Immature natural killer cell (primary cell): ENCODE data around the gene INA. TPM values are rescaled to one million over a fixed set of nuclear protein-coding genes. Genes with fewer than 3 reads are reported as not detected.
"Not testable (repeated sequence)": the region's sequence is repeated elsewhere in the genome, so short reads cannot be mapped to it uniquely, and the experiment has no call there.

ENCODE experiments used
- DNase-seq, 3 donors: peaks; one replicate each; pipeline ENCODE4 v3.0.0; 2022; ENCODE audit warnings: mixed read lengths in 1 of 3
- H3K27ac Mint-ChIP-seq, 6 donors: one replicate each; pipeline ENCODE4 v1.8.0; 2020; ENCODE audit warnings: mixed read lengths in 6 of 6, mild to moderate bottlenecking in 5 of 6, inconsistent platforms in 4 of 6, moderate library complexity in 3 of 6
- H3K27me3 Mint-ChIP-seq, 3 donors: one replicate each; pipeline ENCODE4 v1.8.0; 2020 to 2021; ENCODE audit warnings: low read depth in 3 of 3, mild to moderate bottlenecking in 3 of 3, mixed read lengths in 3 of 3, moderate library complexity in 3 of 3, inconsistent platforms in 1 of 3
- H3K36me3 Mint-ChIP-seq, 3 donors: one replicate each; pipeline ENCODE4 v1.8.0; 2020; ENCODE audit warnings: mixed read lengths in 3 of 3, inconsistent platforms in 2 of 3, mild to moderate bottlenecking in 2 of 3
- H3K4me1 Mint-ChIP-seq, 2 donors: one replicate each; pipeline ENCODE4 v1.8.0; 2020; ENCODE audit warnings: inconsistent platforms in 2 of 2, mild to moderate bottlenecking in 2 of 2, mixed read lengths in 2 of 2, moderate library complexity in 1 of 2
- H3K4me3 Mint-ChIP-seq, 5 donors: one replicate each; pipeline ENCODE4 v1.8.0; 2020; ENCODE audit warnings: mild to moderate bottlenecking in 5 of 5, mixed read lengths in 5 of 5, inconsistent platforms in 3 of 5, moderate library complexity in 3 of 5
- H3K9me3 Mint-ChIP-seq, 6 donors: one replicate each; pipeline ENCODE4 v1.8.0; 2020; ENCODE audit warnings: mild to moderate bottlenecking in 6 of 6, mixed read lengths in 6 of 6, inconsistent platforms in 4 of 6, moderate library complexity in 3 of 6
- polyA plus RNA-seq, 3 donors: library from polyadenylated mRNA; unstranded; fragments of 300-500 nt; fragmentation: Illumina TruSeq; gene quantifications; one replicate each; pipeline ENCODE4 v1.2.3, GENCODE V29; 2021

Gene INA
- not detected for polyA plus RNA-seq

DNA sequence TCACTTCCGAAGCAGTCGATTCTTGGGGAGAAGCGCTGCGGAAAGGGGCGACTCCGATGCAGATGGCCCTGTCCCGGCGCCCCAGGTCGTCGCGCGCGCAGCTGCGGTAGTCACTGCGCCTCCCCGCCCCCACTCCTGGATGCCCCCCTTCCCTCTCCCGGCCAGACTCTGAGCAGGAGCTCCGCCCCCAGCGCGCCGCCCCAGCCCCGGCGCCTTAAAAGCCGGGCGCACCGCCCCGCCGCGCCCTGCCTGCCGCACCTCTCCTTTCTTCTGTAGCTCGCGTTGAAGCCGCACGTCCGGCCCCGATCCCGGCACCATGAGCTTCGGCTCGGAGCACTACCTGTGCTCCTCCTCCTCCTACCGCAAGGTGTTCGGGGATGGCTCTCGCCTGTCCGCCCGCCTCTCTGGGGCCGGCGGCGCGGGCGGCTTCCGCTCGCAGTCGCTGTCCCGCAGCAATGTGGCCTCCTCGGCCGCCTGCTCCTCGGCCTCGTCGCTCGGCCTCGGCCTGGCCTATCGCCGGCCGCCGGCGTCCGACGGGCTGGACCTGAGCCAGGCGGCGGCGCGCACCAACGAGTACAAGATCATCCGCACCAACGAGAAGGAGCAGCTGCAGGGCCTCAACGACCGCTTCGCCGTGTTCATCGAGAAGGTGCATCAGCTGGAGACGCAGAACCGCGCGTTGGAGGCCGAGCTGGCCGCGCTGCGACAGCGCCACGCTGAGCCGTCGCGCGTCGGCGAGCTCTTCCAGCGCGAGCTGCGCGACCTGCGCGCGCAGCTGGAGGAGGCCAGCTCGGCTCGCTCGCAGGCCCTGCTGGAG is at the start of gene INA:
Gene INA (plus strand): TSS at position 243 of the 817 bp plus-strand sequence. CDS start 74 bp downstream, at position 317.
- Mint-ChIP-seq H3K36me3 (peaks cover 0 to 7% (median 0%) of the 10 kb centered on the region in 3 donors), H3K27me3 (peaks cover 22 to 35% (median 35%) of the 10 kb centered on the region in 3 donors), H3K9me3 (peaks cover 0 to 8% (median 5%) of the 10 kb centered on the region in 6 donors), H3K27ac (no peak within 1 kb of the TSS), H3K4me1 (peaks cover 3 to 6% of the 10 kb centered on the region in 2 donors), H3K4me3 (no peak within 1 kb of the TSS)
- no peak for DNase-seq

DNA sequence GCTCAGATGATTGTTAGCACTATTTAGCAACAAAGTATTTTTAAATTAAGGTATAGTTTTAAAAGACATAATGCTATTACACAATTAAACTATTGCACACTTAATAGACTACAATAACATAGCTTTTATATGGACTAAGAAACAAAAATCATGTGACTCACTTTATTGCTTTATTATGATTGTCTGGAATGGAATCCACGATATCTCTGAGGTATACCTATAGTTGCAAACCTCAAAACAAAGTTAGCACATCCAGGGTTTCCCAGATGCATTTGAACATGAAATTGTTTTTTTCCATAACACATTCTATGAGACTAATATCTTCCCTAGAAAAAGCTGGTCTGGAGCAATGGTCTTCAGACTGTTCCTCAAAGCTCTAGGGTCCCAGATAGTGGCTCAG is 49.5 kb upstream of the INA start:
- H3K4me1 Mint-ChIP-seq = no peaks in the 10 kb centered on the region
- DNase-seq = no peak
- H3K9me3 Mint-ChIP-seq = peaks cover 6 to 9% (median 8%) of the 10 kb centered on the region in 6 donors
- no peak overlapping the region for H3K27ac Mint-ChIP-seq
- peaks cover 0 to 9% (median 4%) of the 10 kb centered on the region in 3 donors for H3K36me3 Mint-ChIP-seq
- no peak overlapping the region for H3K4me3 Mint-ChIP-seq
- peaks cover 2 to 3% (median 2%) of the 10 kb centered on the region in 3 donors for H3K27me3 Mint-ChIP-seq

DNA sequence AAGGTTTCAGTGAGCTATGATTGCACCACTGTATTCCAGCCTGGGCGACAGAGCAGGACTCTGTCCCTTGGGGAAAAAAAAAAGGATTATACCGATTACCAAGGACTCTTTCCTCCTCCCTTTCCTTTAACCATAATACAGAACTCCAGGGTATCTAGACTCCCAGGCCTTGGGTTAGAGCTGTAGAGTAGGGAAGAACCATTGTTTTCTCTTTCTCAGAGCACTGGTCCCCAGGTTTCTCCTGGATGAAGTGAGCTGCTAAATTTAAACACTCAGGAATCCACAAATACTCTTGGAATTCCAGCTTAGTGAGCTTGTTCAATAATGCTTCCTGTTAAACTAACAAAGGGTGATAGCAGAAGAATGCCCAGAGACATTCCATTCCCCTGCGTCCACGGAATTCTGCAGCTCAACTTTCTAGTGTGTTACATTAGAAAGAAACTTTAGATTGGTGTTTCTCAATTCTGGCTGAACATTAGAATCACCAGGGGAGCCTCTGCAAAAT is 45.8 kb upstream of the INA start:
- H3K27me3 Mint-ChIP-seq = peaks cover 0 to 3% (median 3%) of the 10 kb centered on the region in 3 donors
- H3K4me1 Mint-ChIP-seq = no peaks in the 10 kb centered on the region
- H3K27ac Mint-ChIP-seq = no peak overlapping the region
- no peaks in the 10 kb centered on the region for H3K36me3 Mint-ChIP-seq
- H3K9me3 Mint-ChIP-seq = no peaks in the 10 kb centered on the region
- H3K4me3 Mint-ChIP-seq = no peak overlapping the region
- no peak for DNase-seq

DNA sequence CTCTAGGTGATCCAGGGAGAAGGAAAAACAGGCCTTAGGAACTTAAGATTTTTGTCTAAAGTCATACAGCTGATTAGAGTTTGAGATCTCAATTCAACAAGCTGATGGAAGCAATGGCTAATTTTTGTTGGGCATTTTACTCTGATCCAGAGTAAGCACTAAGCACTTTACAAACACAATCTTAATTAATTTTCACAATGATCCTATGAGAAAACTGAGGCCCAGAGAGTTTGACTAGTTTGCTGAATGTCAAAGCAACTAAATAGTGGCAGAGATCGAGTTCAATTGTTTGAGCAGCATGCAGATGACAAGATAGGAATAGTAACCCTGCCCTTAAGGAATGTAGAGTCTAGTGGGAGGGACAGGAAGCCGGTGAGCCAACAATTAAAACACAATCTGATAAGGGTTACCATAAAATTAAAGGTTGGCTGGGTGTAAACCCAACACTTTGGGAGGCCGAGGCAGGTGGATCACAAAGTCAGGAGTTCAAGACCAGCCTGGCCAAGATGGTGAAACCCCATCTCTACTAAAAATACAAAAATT is 44.7 kb upstream of the INA start:
- Mint-ChIP-seq H3K9me3 (no peaks in the 10 kb centered on the region), H3K27me3 (peaks cover 0 to 5% (median 3%) of the 10 kb centered on the region in 3 donors), H3K4me3 (no peak overlapping the region), H3K4me1 (no peaks in the 10 kb centered on the region), H3K27ac (no peak overlapping the region), H3K36me3 (no peaks in the 10 kb centered on the region)
- no peak for DNase-seq

DNA sequence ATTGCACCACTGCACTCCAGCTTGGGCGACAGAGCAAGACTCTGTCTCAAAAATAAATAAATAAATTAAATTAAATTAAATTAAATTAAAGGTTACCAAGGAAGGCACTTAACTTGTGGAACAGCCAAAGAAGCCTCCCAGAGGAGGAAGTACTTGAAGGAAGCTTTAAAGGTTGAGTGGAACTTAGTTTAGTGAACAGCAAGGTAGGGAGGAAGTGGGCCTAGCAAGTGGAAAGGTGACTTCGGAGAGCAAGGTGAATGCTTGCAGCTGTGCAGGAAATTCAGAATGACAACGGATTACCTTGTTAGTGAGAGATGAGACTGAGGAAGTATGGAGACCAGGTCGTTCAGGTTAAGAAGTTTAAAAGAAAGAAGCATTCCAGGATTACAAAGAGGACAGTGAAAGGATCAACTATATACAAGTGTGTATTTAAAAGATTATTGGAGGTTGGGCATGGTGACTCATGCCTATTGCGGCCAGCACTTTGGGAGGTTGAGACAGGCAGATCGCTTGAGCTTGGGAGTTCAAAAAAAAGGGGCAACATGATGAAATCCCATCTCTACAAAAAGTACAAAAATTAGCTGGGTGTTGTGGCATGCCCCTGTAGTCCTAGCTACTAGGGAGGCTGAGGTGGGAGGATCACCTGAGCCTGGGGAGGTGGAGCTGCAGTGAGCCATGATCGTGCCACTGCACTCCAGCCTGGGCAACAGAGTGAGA is 44.0 kb upstream of the INA start:
- Mint-ChIP-seq H3K27me3 (peaks cover 0 to 5% (median 0%) of the 10 kb centered on the region in 3 donors), H3K4me1 (no peaks in the 10 kb centered on the region), H3K9me3 (no peaks in the 10 kb centered on the region), H3K4me3 (no peak overlapping the region), H3K27ac (no peak overlapping the region), H3K36me3 (no peaks in the 10 kb centered on the region)
- DNase-seq = no peak

DNA sequence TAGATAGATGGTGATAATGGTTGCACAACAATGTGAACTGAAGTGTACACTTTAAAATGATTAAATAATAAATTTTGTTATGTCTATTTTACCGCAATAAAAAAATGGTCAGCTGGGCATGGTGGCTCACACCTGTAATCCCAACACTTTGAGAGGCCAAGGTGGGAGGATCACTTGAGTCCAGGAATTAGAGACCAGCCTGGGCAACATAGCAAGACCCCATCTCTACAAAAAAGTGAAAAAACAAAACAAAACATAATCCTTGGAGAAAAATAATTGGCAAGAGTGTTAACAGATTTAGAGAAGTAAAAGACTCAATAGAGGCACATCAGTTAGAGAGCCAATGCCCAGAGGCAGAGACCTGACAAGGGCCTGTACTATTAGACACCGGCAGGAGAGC is 41.2 kb upstream of the INA start:
- no peak for DNase-seq
- peaks cover 0 to 9% (median 0%) of the 10 kb centered on the region in 3 donors for H3K27me3 Mint-ChIP-seq
- H3K4me3 Mint-ChIP-seq = no peak overlapping the region
- H3K36me3 Mint-ChIP-seq = peaks cover 0 to 4% (median 0%) of the 10 kb centered on the region in 3 donors
- no peaks in the 10 kb centered on the region for H3K9me3 Mint-ChIP-seq
- H3K4me1 Mint-ChIP-seq = peaks cover 3 to 8% of the 10 kb centered on the region in 2 donors
- H3K27ac Mint-ChIP-seq = no peak overlapping the region

DNA sequence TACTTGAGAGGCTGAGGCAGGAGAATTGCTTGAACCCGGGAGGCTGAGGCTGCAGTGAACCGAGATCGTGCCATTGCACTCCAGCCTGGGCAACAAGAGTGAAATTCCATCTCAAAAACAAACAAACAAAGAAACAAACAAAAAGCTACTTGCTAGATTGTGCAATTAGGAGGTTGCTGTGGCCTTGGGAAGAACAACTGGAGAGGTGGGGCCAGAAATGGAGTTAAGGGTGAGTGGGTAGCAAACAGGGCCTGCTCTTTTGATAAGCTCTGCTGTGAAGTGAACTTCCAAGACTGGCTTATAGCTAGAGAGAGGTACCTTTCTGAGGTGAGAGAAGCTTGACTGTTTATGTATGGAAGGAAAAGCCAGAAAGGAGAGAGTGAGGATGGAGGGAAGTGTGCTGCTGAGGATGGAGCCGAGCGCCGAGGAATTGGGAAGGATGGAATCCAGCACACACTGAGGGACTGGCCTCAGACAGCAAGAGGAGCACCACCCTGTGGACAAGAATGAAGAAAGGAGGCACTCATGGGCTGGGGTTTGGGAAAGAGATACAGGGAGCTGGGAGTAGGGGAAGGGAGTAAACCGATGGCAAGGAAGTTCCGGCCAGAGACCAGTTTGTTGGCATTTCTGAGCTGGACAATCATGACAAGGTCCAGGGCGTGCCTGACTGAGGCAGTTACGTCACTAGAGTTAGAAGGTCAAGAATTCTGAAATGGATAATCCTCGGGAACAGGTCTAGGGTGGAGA is 38.3 kb upstream of the INA start:
- peaks cover 3 to 8% of the 10 kb centered on the region in 2 donors for H3K4me1 Mint-ChIP-seq
- H3K36me3 Mint-ChIP-seq = peaks cover 0 to 4% (median 0%) of the 10 kb centered on the region in 3 donors
- no peak overlapping the region for H3K4me3 Mint-ChIP-seq
- no peaks in the 10 kb centered on the region for H3K9me3 Mint-ChIP-seq
- no peak overlapping the region for H3K27ac Mint-ChIP-seq
- DNase-seq = no peak
- peaks cover 0 to 6% (median 0%) of the 10 kb centered on the region in 3 donors for H3K27me3 Mint-ChIP-seq

DNA sequence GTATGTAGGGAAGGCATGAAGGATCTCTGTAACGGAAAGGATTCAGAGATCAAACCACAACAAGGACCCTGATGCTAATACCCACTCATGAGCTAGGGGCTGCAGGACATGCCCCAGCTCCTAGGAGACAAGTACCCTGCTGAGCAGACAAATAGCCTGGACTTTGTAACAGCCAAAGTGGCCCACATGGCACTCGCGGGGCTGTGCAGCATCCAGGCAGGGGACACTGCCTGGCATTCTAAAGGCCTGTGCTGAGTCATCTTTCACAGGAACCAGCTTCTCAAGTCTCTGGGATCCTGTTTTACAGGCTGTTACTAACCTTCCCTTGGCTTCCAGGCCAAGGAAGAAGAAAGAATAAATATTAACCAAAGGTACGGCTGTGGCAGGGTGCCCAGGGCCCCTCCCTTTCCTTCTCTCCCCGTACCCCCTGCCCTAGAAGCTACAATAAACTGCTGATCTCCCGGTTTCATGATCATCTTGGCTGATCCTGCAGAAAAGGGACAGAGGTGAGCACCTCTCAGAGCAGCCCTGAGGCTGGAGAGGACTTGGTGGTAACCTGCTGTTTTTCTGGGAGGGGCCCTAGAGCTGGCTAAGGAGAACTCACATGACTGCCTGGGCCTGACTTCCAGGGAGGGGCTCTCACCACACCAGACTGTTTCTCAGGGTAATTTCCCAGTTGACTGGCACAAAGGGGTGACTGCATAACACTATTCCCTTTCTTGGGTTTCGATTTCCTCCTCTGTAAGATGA is 35.5 kb upstream of the INA start:
- peaks cover 0 to 5% (median 0%) of the 10 kb centered on the region in 3 donors for H3K27me3 Mint-ChIP-seq
- peaks cover 0 to 4% (median 0%) of the 10 kb centered on the region in 3 donors for H3K36me3 Mint-ChIP-seq
- DNase-seq = no peak
- H3K4me3 Mint-ChIP-seq = no peak overlapping the region
- H3K9me3 Mint-ChIP-seq = no peaks in the 10 kb centered on the region
- H3K4me1 Mint-ChIP-seq = peaks cover 3 to 8% of the 10 kb centered on the region in 2 donors
- no peak overlapping the region for H3K27ac Mint-ChIP-seq

DNA sequence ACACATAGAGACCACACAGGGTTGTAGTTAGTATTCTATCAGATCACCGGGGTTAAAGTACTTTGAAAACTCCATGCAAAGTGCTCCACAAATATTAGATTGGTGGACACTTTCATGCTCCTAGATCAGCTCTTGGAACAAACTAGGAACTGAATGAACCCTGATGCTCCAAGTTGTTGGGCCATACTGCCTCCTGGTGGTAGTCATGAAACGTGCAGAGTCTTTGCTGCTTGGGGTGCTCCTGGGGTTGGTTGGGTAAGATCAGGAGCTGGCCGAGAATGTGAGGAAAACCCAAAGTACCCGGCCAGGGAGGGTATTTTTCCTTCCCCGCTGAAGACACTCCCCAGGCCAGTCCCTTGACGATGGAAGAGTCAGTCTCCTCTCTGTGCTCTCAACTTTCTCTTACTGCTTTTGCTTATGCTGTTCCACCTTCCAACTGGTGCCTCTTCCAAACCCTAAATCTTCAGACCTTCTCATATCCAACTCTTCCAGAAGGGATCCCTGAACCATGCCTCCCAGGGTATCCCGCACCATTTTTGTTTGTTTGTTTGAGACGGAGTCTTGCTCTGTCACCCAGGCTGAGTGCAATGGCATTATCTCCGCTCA is 32.2 kb upstream of the INA start:
- DNase-seq = peak; percentile 46 to 62 (median 53)
- H3K36me3 Mint-ChIP-seq = peaks cover 0 to 4% (median 0%) of the 10 kb centered on the region in 3 donors
- H3K4me1 Mint-ChIP-seq = peaks cover 3 to 8% of the 10 kb centered on the region in 2 donors
- H3K27me3 Mint-ChIP-seq = peaks cover 0 to 10% (median 5%) of the 10 kb centered on the region in 3 donors
- peak overlapping the region in 1 of 6 donors; percentile 24 for H3K27ac Mint-ChIP-seq
- H3K9me3 Mint-ChIP-seq = peaks cover 0 to 2% (median 0%) of the 10 kb centered on the region in 6 donors
- H3K4me3 Mint-ChIP-seq = no peak overlapping the region

DNA sequence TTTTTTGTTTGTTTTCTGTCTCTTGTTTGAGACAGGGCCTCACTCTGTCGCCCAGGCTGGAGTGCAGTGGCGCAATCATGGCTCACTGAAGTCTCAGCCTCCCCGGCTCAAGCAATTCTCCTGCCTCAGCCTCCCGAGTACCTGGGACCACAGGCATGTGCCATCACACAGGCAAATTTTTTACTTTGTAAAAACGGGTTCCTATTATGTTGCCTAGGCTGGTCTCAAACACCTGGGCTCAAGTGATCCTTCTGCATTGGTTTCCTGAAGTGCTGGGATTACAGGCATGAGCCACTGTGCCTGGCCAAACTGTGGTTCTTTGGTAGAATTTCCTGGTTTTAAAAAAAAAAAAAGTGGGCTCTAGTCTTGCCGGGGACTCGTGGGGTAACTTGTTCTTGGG is 31.4 kb upstream of the INA start, which contains the start of gene RPEL1:
Gene RPEL1 (plus strand): TSS at position 301 of the 400 bp plus-strand sequence. CDS start 110 bp downstream, outside the sequence.
- H3K36me3 Mint-ChIP-seq, H3K27ac Mint-ChIP-seq, H3K4me3 Mint-ChIP-seq, H3K9me3 Mint-ChIP-seq, DNase-seq, H3K4me1 Mint-ChIP-seq: not testable (repeated sequence)
- peaks cover under 1 to 18% (median 12%) of the 10 kb centered on the region in 3 donors for H3K27me3 Mint-ChIP-seq

DNA sequence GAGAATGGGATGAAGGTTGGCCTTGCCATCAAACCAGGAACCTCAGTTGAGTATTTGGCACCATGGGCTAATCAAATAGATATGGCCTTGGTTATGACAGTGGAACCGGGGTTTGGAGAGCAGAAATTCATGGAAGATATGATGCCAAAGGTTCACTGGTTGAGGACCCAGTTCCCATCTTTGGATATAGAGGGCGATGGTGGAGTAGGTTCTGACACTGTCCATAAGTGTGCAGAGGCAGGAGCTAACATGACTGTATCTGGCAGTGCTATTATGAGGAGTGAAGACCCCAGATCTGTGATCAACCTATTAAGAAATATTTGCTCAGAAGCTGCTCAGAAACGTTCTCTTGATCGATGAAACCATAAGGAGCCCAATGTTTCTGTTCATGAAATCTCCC is 30.6 kb upstream of the INA start:
- no peak overlapping the region for H3K4me3 Mint-ChIP-seq
- no peaks in the 10 kb centered on the region for H3K36me3 Mint-ChIP-seq
- peaks cover 0 to 3% of the 10 kb centered on the region in 2 donors for H3K4me1 Mint-ChIP-seq
- peaks cover 6 to 24% (median 18%) of the 10 kb centered on the region in 3 donors for H3K27me3 Mint-ChIP-seq
- DNase-seq = no peak
- no peak overlapping the region for H3K27ac Mint-ChIP-seq
- peaks cover 0 to 6% (median 4%) of the 10 kb centered on the region in 6 donors for H3K9me3 Mint-ChIP-seq

DNA sequence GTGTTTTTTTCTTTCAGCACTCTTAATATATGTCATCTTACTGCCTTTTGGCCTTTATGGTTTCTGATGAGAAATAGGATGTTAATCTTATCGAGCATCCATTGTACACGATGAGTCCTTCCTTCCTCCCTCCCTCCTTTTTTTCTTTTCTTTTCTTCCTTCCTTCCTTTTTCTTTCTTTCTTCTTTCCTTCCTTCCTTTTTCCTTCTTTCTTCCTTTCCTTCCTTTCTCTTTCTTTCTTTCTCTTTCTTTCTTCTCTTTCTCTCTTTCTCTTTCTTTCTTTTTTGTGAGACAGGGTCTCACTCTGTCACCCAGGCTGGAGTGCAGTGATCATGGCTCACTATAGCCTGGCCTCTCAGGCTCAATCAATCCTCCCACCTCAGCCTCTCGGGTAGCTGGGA is 22.8 kb upstream of the INA start:
- Mint-ChIP-seq H3K27me3 (peaks cover 15 to 37% (median 31%) of the 10 kb centered on the region in 3 donors), H3K4me3 (no peak overlapping the region), H3K36me3 (no peaks in the 10 kb centered on the region), H3K4me1 (peaks cover 0 to 5% of the 10 kb centered on the region in 2 donors), H3K9me3 (peaks cover 1 to 8% (median 5%) of the 10 kb centered on the region in 6 donors), H3K27ac (no peak overlapping the region)
- DNase-seq = no peak
